Measurements from ENCODE around the gene NLRC5.

Gene NLRC5

DNA sequence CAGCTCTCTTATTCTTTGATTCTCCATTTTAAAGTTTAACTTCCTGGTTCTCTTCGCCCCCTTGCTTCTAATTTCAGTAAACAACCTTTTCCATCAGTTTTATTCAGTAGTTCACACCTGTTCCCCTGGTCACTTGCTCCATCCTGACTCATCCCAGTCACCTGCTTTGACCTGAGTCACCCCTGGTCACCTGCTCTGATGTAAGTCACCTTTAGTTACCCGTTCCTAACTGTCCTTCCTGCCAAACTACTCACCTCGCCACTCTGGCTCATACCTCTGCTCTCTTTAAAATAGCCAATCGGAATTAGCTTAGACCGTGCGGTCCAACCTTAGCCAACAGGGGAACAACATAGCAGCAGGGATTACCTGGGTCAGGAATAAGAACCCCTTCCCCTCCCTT, 4.7 kb upstream of the NLRC5 start:
- H3K18ac ChIP-seq (ENCODE audit: low read length) = no peak overlapping the region
- no peak overlapping the region for H2AK5ac ChIP-seq (ENCODE audit: low read depth, low read length)
- H3K4me2 ChIP-seq (ENCODE audit: insufficient read depth, low read length, poor library complexity, severe bottlenecking) = no peak overlapping the region
- no peak overlapping the region for H3K4ac ChIP-seq (ENCODE audit: low read length)
- H4K8ac ChIP-seq (ENCODE audit: low read depth, low read length) = no peak overlapping the region
- H3K23ac ChIP-seq (ENCODE audit: low read depth, low read length, poor library complexity) = no peak overlapping the region
- H3K14ac ChIP-seq (ENCODE audit: low read length) = no peak overlapping the region
- H3K27ac ChIP-seq (replicated peaks; ENCODE audit: low read length) = no peak overlapping the region
- no CpG with 5 or more reads among the region's 6 CpGs for WGBS, 2 donors (ENCODE audit: extremely low coverage in 2 of 2, insufficient read length in 2 of 2, insufficient replicate concordance in 1 of 2)
- H3K9ac ChIP-seq (ENCODE audit: low read depth, low read length, poor library complexity) = no peak overlapping the region
- no peak overlapping the region for H2BK120ac ChIP-seq (ENCODE audit: low read depth, low read length)
- DNase-seq (ENCODE audit: low spot score) = no peak
- H3K27me3 ChIP-seq (ENCODE audit: control insufficient read depth in 3 of 3, insufficient read depth in 3 of 3, low read depth in 1 of 3, low read length in 3 of 3) = peaks cover 2 to 78% (median 18%) of the 10 kb centered on the region in 3 experiments
- no peak overlapping the region for H2BK15ac ChIP-seq (ENCODE audit: low read length)
- H3K9me3 ChIP-seq (replicated peaks in 1 of 2; ENCODE audit: control insufficient read depth in 2 of 2, insufficient read depth in 1 of 2, low read depth in 1 of 2, low read length in 2 of 2) = no peaks in the 10 kb centered on the region
- H3K4me3 ChIP-seq (ENCODE audit: low read length in 2 of 2) = no peak overlapping the region
- no peak overlapping the region for H2AFZ ChIP-seq (ENCODE audit: low read length)
- peaks cover 9 to 14% of the 10 kb centered on the region in 2 donors for H3K4me1 ChIP-seq (ENCODE audit: control insufficient read depth in 2 of 2, insufficient read depth in 1 of 2, low read depth in 1 of 2, low read length in 2 of 2)
- H4K91ac ChIP-seq (ENCODE audit: low read depth, low read length, poor library complexity) = no peak overlapping the region
- no peak overlapping the region for H2BK5ac ChIP-seq (ENCODE audit: low read length)
- H2BK12ac ChIP-seq (ENCODE audit: low read length) = no peak overlapping the region
- no peaks in the 10 kb centered on the region for H3K36me3 ChIP-seq (replicated peaks in 1 of 2; ENCODE audit: control insufficient read depth in 2 of 2, insufficient read depth in 2 of 2, low read length in 2 of 2)
- H3K79me1 ChIP-seq (ENCODE audit: low read depth, low read length) = no peaks in the 10 kb centered on the region

DNA sequence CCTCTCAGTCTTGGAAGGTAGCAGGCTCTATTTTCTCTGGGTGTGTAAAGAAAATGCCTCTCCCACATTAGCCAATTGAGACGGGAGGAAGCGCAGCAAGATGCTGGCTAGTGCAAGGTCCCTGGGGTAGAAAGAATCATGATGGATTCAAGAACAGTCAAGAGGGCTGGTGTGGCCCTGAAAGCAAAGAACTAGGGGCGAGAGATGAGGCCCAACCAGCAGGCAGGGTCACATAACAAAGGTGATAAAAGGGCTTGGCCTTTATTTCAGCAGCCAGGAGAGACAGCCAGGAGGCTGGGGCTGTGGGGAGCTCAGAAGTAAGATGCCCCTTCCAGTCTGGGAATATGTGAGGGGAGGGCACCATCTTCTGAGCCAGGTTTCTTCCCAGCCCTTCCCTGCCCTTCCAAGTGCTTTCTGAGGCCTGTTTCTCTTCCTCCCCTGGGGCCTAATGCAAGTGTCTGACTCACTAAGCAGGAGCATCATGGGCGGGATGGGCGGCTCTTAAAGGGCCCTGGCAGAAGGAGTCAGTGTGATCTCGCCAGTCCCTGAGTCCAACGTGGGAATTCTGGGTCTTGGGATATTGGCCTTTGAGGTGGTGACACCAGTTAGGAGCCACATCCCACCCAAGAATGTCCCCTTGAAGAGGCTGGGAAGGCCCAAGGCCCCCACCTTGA, 3.9 kb upstream of the NLRC5 start:
- Histone ChIP-seq H4K8ac (ENCODE audit: low read depth, low read length) (no peak overlapping the region), H2AK5ac (ENCODE audit: low read depth, low read length) (no peak overlapping the region), H3K9ac (ENCODE audit: low read depth, low read length, poor library complexity) (no peak overlapping the region), H3K36me3 (replicated peaks in 1 of 2; ENCODE audit: control insufficient read depth in 2 of 2, insufficient read depth in 2 of 2, low read length in 2 of 2) (no peaks in the 10 kb centered on the region), H3K14ac (ENCODE audit: low read length) (no peak overlapping the region), H3K18ac (ENCODE audit: low read length) (no peak overlapping the region), H3K9me3 (replicated peaks in 1 of 2; ENCODE audit: control insufficient read depth in 2 of 2, insufficient read depth in 1 of 2, low read depth in 1 of 2, low read length in 2 of 2) (no peaks in the 10 kb centered on the region), H3K4me2 (ENCODE audit: insufficient read depth, low read length, poor library complexity, severe bottlenecking) (no peak overlapping the region), H3K4me1 (ENCODE audit: control insufficient read depth in 2 of 2, insufficient read depth in 1 of 2, low read depth in 1 of 2, low read length in 2 of 2) (peaks cover 9 to 17% of the 10 kb centered on the region in 2 donors), H3K23ac (ENCODE audit: low read depth, low read length, poor library complexity) (no peak overlapping the region), H3K4ac (ENCODE audit: low read length) (no peak overlapping the region), H2BK12ac (ENCODE audit: low read length) (no peak overlapping the region), H2BK5ac (ENCODE audit: low read length) (no peak overlapping the region), H4K91ac (ENCODE audit: low read depth, low read length, poor library complexity) (no peak overlapping the region), H2BK15ac (ENCODE audit: low read length) (no peak overlapping the region), H3K4me3 (ENCODE audit: low read length in 2 of 2) (no peak overlapping the region), H2AFZ (ENCODE audit: low read length) (no peak overlapping the region), H2BK120ac (ENCODE audit: low read depth, low read length) (no peak overlapping the region), H3K27ac (replicated peaks; ENCODE audit: low read length) (no peak overlapping the region), H3K27me3 (ENCODE audit: control insufficient read depth in 3 of 3, insufficient read depth in 3 of 3, low read depth in 1 of 3, low read length in 3 of 3) (peaks cover 4 to 81% (median 24%) of the 10 kb centered on the region in 3 experiments), H3K79me1 (ENCODE audit: low read depth, low read length) (no peaks in the 10 kb centered on the region)
- no CpG with 5 or more reads among the region's 7 CpGs for WGBS, 2 donors (ENCODE audit: extremely low coverage in 2 of 2, insufficient read length in 2 of 2, insufficient replicate concordance in 1 of 2)
- DNase-seq (ENCODE audit: low spot score) = no peak

DNA sequence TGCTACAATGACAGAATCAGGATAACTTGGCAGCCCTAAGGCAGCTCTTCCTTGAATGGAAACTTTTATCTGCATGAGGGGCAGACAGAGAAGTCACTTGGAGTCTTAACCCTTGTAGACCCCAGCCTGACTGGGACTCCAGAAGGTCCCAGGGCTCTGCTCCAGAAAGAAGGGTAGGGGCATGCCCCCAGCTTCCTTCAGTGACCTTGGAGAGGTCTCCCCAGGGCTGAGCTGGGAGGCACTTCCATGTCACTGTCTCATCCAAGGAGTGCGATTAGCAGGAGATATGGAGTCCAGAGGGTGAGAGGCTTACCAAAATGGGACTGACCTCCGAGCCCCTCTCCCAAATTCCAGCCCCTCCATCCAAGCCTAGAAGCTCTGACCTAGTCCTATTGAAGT, 3.4 kb upstream of the NLRC5 start:
- no peaks in the 10 kb centered on the region for H3K36me3 ChIP-seq (replicated peaks in 1 of 2; ENCODE audit: control insufficient read depth in 2 of 2, insufficient read depth in 2 of 2, low read length in 2 of 2)
- no peak overlapping the region for H3K4me2 ChIP-seq (ENCODE audit: insufficient read depth, low read length, poor library complexity, severe bottlenecking)
- H2BK5ac ChIP-seq (ENCODE audit: low read length) = no peak overlapping the region
- no peaks in the 10 kb centered on the region for H3K79me1 ChIP-seq (ENCODE audit: low read depth, low read length)
- H3K27ac ChIP-seq (replicated peaks; ENCODE audit: low read length) = no peak overlapping the region
- H2BK15ac ChIP-seq (ENCODE audit: low read length) = no peak overlapping the region
- no peak overlapping the region for H3K23ac ChIP-seq (ENCODE audit: low read depth, low read length, poor library complexity)
- peaks cover 4 to 85% (median 30%) of the 10 kb centered on the region in 3 experiments for H3K27me3 ChIP-seq (ENCODE audit: control insufficient read depth in 3 of 3, insufficient read depth in 3 of 3, low read depth in 1 of 3, low read length in 3 of 3)
- H3K9me3 ChIP-seq (replicated peaks in 1 of 2; ENCODE audit: control insufficient read depth in 2 of 2, insufficient read depth in 1 of 2, low read depth in 1 of 2, low read length in 2 of 2) = no peaks in the 10 kb centered on the region
- H3K4me3 ChIP-seq (ENCODE audit: low read length in 2 of 2) = no peak overlapping the region
- H4K91ac ChIP-seq (ENCODE audit: low read depth, low read length, poor library complexity) = no peak overlapping the region
- no peak overlapping the region for H3K4ac ChIP-seq (ENCODE audit: low read length)
- H3K4me1 ChIP-seq (ENCODE audit: control insufficient read depth in 2 of 2, insufficient read depth in 1 of 2, low read depth in 1 of 2, low read length in 2 of 2) = peaks cover 7 to 17% of the 10 kb centered on the region in 2 donors
- no peak overlapping the region for H3K9ac ChIP-seq (ENCODE audit: low read depth, low read length, poor library complexity)
- no peak overlapping the region for H3K14ac ChIP-seq (ENCODE audit: low read length)
- H4K8ac ChIP-seq (ENCODE audit: low read depth, low read length) = no peak overlapping the region
- H2AK5ac ChIP-seq (ENCODE audit: low read depth, low read length) = no peak overlapping the region
- H2AFZ ChIP-seq (ENCODE audit: low read length) = no peak overlapping the region
- no peak for DNase-seq (ENCODE audit: low spot score)
- no CpG with 5 or more reads among the region's 2 CpGs for whole genome bisulfite sequencing, 2 donors (ENCODE audit: extremely low coverage in 2 of 2, insufficient read length in 2 of 2, insufficient replicate concordance in 1 of 2)
- no peak overlapping the region for H2BK12ac ChIP-seq (ENCODE audit: low read length)
- no peak overlapping the region for H2BK120ac ChIP-seq (ENCODE audit: low read depth, low read length)
- H3K18ac ChIP-seq (ENCODE audit: low read length) = no peak overlapping the region

DNA sequence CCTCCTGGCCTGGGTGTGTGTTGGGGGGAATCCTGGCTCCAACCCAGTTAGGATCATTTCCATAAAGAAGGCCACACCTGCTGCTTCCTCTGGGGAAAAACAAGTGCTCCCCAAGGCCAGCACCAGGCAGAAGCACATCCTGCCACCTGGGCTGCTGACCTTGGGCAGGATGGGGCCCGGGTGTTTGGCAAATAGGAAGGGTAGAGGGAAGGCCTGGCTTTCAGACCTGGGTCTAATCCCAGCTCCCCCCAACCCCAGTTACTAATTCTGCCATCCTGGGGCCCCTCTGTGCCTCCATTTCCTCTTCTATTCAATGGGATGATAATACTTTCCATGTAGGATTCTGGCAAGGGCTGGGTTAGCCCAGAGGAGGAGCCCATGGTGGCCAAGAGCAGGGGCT, 3.0 kb upstream of the NLRC5 start:
- Histone ChIP-seq H2BK120ac (ENCODE audit: low read depth, low read length) (no peak overlapping the region), H3K79me1 (ENCODE audit: low read depth, low read length) (no peaks in the 10 kb centered on the region), H2BK15ac (ENCODE audit: low read length) (no peak overlapping the region), H3K4me3 (ENCODE audit: low read length in 2 of 2) (no peak overlapping the region), H3K23ac (ENCODE audit: low read depth, low read length, poor library complexity) (no peak overlapping the region), H2BK12ac (ENCODE audit: low read length) (no peak overlapping the region), H3K4me1 (ENCODE audit: control insufficient read depth in 2 of 2, insufficient read depth in 1 of 2, low read depth in 1 of 2, low read length in 2 of 2) (peaks cover 3 to 13% of the 10 kb centered on the region in 2 donors), H3K14ac (ENCODE audit: low read length) (no peak overlapping the region), H3K9me3 (replicated peaks in 1 of 2; ENCODE audit: control insufficient read depth in 2 of 2, insufficient read depth in 1 of 2, low read depth in 1 of 2, low read length in 2 of 2) (no peaks in the 10 kb centered on the region), H2AK5ac (ENCODE audit: low read depth, low read length) (no peak overlapping the region), H3K27ac (replicated peaks; ENCODE audit: low read length) (no peak overlapping the region), H4K8ac (ENCODE audit: low read depth, low read length) (no peak overlapping the region), H3K27me3 (ENCODE audit: control insufficient read depth in 3 of 3, insufficient read depth in 3 of 3, low read depth in 1 of 3, low read length in 3 of 3) (peaks cover 4 to 86% (median 32%) of the 10 kb centered on the region in 3 experiments), H3K9ac (ENCODE audit: low read depth, low read length, poor library complexity) (no peak overlapping the region), H3K4ac (ENCODE audit: low read length) (no peak overlapping the region), H3K18ac (ENCODE audit: low read length) (no peak overlapping the region), H4K91ac (ENCODE audit: low read depth, low read length, poor library complexity) (no peak overlapping the region), H3K36me3 (replicated peaks in 1 of 2; ENCODE audit: control insufficient read depth in 2 of 2, insufficient read depth in 2 of 2, low read length in 2 of 2) (no peaks in the 10 kb centered on the region), H2BK5ac (ENCODE audit: low read length) (no peak overlapping the region), H3K4me2 (ENCODE audit: insufficient read depth, low read length, poor library complexity, severe bottlenecking) (no peak overlapping the region), H2AFZ (ENCODE audit: low read length) (no peak overlapping the region)
- DNase-seq (ENCODE audit: low spot score) = no peak
- WGBS, 2 donors (ENCODE audit: extremely low coverage in 2 of 2, insufficient read length in 2 of 2, insufficient replicate concordance in 1 of 2) = no CpG with 5 or more reads among the region's 1 CpG
